Keratinocyte (primary cell): ENCODE data around the gene ZBTB38. TPM values are rescaled to one million over a fixed set of nuclear protein-coding genes. Genes with fewer than 3 reads are reported as not detected.
A peak's percentile ranks its signal among the peaks of the same experiment; 100 is the strongest.

Experiments used
- DNase-seq: peaks from one replicate; pipeline ENCODE4 v3.0.0-alpha.2; 2011; ENCODE audit warnings: low read depth, missing footprints, low spot score
- FAIRE-seq: peaks from 2 replicates; lab custom pipeline; 2011; peaks lifted over from hg19 to GRCh38; lab: Jason Lieb, UNC
- H2AFZ ChIP-seq: 2 replicates; pipeline ENCODE4 v1.6.0; 2012; ENCODE audit warnings: low read length, control low read depth, inconsistent platforms; ENCODE audit not compliant: control insufficient read depth
- H3K27ac ChIP-seq: 2 replicates; pipeline ENCODE4 v1.5.1; 2011; ENCODE audit warnings: low read length; ENCODE audit not compliant: control insufficient read depth, insufficient read depth
- H3K27me3 ChIP-seq: 3 replicates; pipeline ENCODE4 v1.6.0; 2011; ENCODE audit warnings: low read length; ENCODE audit not compliant: control insufficient read depth, insufficient read depth; ENCODE audit errors: extremely low read depth
- H3K36me3 ChIP-seq, 2 experiments: 2 replicates in 1 of 2; 3 replicates in 1 of 2; pipeline ENCODE4 v1.5.1; 2011; ENCODE audit warnings: low read length in 2 of 2, mild to moderate bottlenecking in 1 of 2; ENCODE audit not compliant: control insufficient read depth in 2 of 2, insufficient read depth in 2 of 2; ENCODE audit errors: extremely low read depth in 1 of 2
- H3K4me1 ChIP-seq: 3 replicates; pipeline ENCODE4 v1.5.1; 2011; ENCODE audit warnings: low read length; ENCODE audit not compliant: control insufficient read depth, insufficient read depth; ENCODE audit errors: extremely low read depth
- H3K4me2 ChIP-seq: 3 replicates; pipeline ENCODE4 v1.6.0; 2011; ENCODE audit warnings: low read depth, low read length; ENCODE audit not compliant: control insufficient read depth, insufficient read depth; ENCODE audit errors: extremely low read depth
- H3K4me3 ChIP-seq, 3 experiments: fragments of 200-600 bp in 1 of 3; sonication (generic) in 1 of 3; 2 replicates in 2 of 3; 3 replicates in 1 of 3; pipeline ENCODE4 v1.5.1; 2011 to 2016; ENCODE audit warnings: low read length in 3 of 3, mild to moderate bottlenecking in 3 of 3, control low read depth in 2 of 3, inconsistent platforms in 1 of 3, low read depth in 1 of 3, mixed read lengths in 1 of 3, mixed run types in 1 of 3, moderate library complexity in 1 of 3; ENCODE audit not compliant: control insufficient read depth in 2 of 3, insufficient read depth in 2 of 3; ENCODE audit errors: extremely low read depth in 1 of 3
- H3K79me2 ChIP-seq: 2 replicates; pipeline ENCODE4 v1.6.0; 2012; ENCODE audit warnings: low read length; ENCODE audit not compliant: control insufficient read depth, insufficient read depth
- H3K9ac ChIP-seq: 3 replicates; pipeline ENCODE4 v1.6.0; 2011; ENCODE audit warnings: low read length; ENCODE audit not compliant: control insufficient read depth, insufficient read depth; ENCODE audit errors: extremely low read depth
- H3K9me1 ChIP-seq: 3 replicates; pipeline ENCODE4 v1.6.0; 2011; ENCODE audit warnings: low read length; ENCODE audit not compliant: control insufficient read depth, insufficient read depth; ENCODE audit errors: extremely low read depth
- H3K9me3 ChIP-seq: 2 replicates; pipeline ENCODE4 v1.5.1; 2012; ENCODE audit warnings: low read depth, low read length; ENCODE audit not compliant: control insufficient read depth
- H4K20me1 ChIP-seq: 3 replicates; pipeline ENCODE4 v1.6.0; 2011; ENCODE audit warnings: low read length; ENCODE audit not compliant: control insufficient read depth, insufficient read depth; ENCODE audit errors: extremely low read depth
- EZH2 ChIP-seq: IDR thresholded peaks from one replicate; pipeline ENCODE4 v1.6.1; 2012; ENCODE audit warnings: inconsistent platforms, mild to moderate bottlenecking, low read length, moderate library complexity
- dilution Hi-C: fragments of 300-500 bp; cut with MboI; formaldehyde crosslinking; loops from one replicate; pipeline ENCODE4 v1.7.0; 2020; ENCODE audit warnings: low sequenced_read_pairs; ENCODE audit not compliant: extremely low pct_ligation_motif_present
- polyA plus RNA-seq, 5 experiments: library from polyadenylated mRNA; depleted of rRNA in 3 of 5; stranded (reverse) in 3 of 5; stranded (forward) in 1 of 5; unstranded in 1 of 5; fragments of >200 nt; gene quantifications; 1 replicate in 1 of 5; 2 replicates in 3 of 5; 3 replicates in 1 of 5; pipeline versions ENCODE4 v1.2.1 to v1.2.3, GENCODE V29; 2011 to 2012; ENCODE audit warnings: missing spikeins in 2 of 5, low read depth in 1 of 5, low replicate concordance in 1 of 5
- TF ChIP-seq, protein P1 (sequence below), 3 experiments: IDR thresholded peaks in 1 of 3; conservative IDR thresholded peaks in 1 of 3; optimal IDR thresholded peaks in 1 of 3; 2 replicates in 2 of 3; 3 replicates in 1 of 3; pipeline versions ENCODE3 to v1.5.1; 2011; ENCODE audit warnings: low read length in 3 of 3, mild to moderate bottlenecking in 3 of 3, moderate library complexity in 2 of 3, control low read depth in 1 of 3, inconsistent platforms in 1 of 3; ENCODE audit not compliant: insufficient read depth in 2 of 3; ENCODE audit errors: extremely low read depth in 1 of 3

The ZBTB38 gene
- polyA plus RNA-seq, 1 donor (not counting 4 experiments of a cell fraction or from before 2014, with no cell fraction given): 34.9 TPM

GRCh38 chr3:141386126-141386488 is 17.8 kb downstream of the ZBTB38 start:
- Histone ChIP-seq H4K20me1 (no peaks in the 10 kb centered on the region), H3K9me1 (no peaks in the 10 kb centered on the region), H3K9ac (peak overlapping the region; percentile 48), H3K4me1 (peaks cover 61% of the 10 kb centered on the region), H3K27me3 (no peaks in the 10 kb centered on the region), H3K36me3 (no peaks in the 10 kb centered on the region), H3K9me3 (no peaks in the 10 kb centered on the region), H2AFZ (no peak overlapping the region), H3K4me2 (peak overlapping the region; percentile 92), H3K79me2 (no peaks in the 10 kb centered on the region), H3K27ac (peak overlapping the region; percentile 77), H3K4me3 (peak overlapping the region; percentile 8 to 71 (median 69))
- dilution Hi-C loops: no loop called here
- no peak for TF ChIP-seq EZH2
- TF ChIP-seq, protein P1, sequence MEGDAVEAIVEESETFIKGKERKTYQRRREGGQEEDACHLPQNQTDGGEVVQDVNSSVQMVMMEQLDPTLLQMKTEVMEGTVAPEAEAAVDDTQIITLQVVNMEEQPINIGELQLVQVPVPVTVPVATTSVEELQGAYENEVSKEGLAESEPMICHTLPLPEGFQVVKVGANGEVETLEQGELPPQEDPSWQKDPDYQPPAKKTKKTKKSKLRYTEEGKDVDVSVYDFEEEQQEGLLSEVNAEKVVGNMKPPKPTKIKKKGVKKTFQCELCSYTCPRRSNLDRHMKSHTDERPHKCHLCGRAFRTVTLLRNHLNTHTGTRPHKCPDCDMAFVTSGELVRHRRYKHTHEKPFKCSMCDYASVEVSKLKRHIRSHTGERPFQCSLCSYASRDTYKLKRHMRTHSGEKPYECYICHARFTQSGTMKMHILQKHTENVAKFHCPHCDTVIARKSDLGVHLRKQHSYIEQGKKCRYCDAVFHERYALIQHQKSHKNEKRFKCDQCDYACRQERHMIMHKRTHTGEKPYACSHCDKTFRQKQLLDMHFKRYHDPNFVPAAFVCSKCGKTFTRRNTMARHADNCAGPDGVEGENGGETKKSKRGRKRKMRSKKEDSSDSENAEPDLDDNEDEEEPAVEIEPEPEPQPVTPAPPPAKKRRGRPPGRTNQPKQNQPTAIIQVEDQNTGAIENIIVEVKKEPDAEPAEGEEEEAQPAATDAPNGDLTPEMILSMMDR (optimal IDR thresholded peaks at IDR 0.05 in 1 of 3, IDR thresholded peaks at IDR 0.05 in 1 of 3, conservative IDR thresholded peaks at IDR 0.05 in 1 of 3; ENCODE audit: extremely low read depth in 1 of 3, insufficient read depth in 2 of 3, low read length in 3 of 3): no peak
- DNase-seq (no peak), FAIRE-seq (no peak)

DNA sequence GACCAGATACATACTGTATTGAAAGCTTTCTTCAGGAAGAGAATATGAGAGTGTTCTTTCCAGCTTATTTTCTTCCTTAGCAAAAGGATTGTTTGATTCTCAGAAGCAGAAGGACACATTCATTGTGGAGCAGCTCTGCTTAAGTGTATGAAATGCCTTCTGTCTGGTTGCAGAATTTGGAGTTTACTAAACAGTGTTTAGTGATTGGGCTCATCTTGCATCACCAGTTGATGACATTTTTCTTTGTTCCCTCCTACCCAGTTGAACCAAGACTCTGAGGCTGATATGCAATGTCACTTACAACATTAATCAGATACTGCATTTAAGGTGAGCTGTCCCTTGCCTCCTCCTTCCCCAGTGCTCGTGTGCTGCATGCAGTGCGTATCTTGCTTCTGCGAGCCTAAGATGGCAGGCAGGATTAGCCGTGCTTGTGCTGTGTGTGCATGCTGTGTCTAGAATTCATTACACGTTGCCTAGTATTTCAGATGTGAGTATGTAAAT is 18.4 kb downstream of the ZBTB38 start:
- Histone ChIP-seq H3K4me2 (peak overlapping the region; percentile 92), H3K27ac (peak overlapping the region; percentile 77), H2AFZ (peak overlapping the region; percentile 85), H3K27me3 (no peaks in the 10 kb centered on the region), H3K79me2 (no peaks in the 10 kb centered on the region), H3K4me1 (peaks cover 61% of the 10 kb centered on the region), H4K20me1 (no peaks in the 10 kb centered on the region), H3K9me3 (no peaks in the 10 kb centered on the region), H3K9ac (peak overlapping the region; percentile 48), H3K9me1 (no peaks in the 10 kb centered on the region), H3K4me3 (peak overlapping the region; percentile 8 to 71 (median 69)), H3K36me3 (peaks cover 0 to 1% of the 10 kb centered on the region in 2 experiments)
- dilution Hi-C loops: no loop called here
- peak; percentile 71 for FAIRE-seq
- DNase-seq: no peak
- TF ChIP-seq EZH2: no peak
- TF ChIP-seq, protein P1 (optimal IDR thresholded peaks at IDR 0.05 in 1 of 3, IDR thresholded peaks at IDR 0.05 in 1 of 3, conservative IDR thresholded peaks at IDR 0.05 in 1 of 3; ENCODE audit: extremely low read depth in 1 of 3, insufficient read depth in 2 of 3, low read length in 3 of 3): no peak
